Measurements from ENCODE around the gene ZNF75A. TPM values are rescaled to one million over a fixed set of nuclear protein-coding genes. Genes with fewer than 3 reads are reported as not detected.

Gene ZNF75A
- total RNA-seq, 4 donors from 2014 or later: 13.2 to 30.1 (median 20.4) TPM

DNA sequence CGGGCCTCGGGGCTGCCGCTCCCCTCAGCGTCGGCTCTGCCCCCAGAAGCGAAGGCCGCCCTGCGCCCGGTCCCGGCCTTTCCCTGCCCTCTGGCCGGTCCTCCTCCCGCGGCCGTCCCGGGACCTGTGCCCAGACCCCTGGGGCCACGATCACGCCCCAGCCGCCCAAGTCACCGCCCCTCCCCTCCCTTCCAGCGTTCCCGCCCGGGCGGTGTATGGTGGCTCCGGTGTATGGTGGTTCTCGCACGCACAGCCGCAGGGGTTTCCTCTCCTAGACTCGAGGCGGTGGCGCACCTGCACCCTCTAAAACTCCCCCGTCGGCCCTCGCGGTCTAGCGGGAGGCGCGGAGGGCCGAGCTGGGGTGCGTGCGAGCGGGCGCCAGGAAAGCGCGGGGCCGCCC is 10.1 kb upstream of the ZNF75A start:
- TF ChIP-seq, protein P1, sequence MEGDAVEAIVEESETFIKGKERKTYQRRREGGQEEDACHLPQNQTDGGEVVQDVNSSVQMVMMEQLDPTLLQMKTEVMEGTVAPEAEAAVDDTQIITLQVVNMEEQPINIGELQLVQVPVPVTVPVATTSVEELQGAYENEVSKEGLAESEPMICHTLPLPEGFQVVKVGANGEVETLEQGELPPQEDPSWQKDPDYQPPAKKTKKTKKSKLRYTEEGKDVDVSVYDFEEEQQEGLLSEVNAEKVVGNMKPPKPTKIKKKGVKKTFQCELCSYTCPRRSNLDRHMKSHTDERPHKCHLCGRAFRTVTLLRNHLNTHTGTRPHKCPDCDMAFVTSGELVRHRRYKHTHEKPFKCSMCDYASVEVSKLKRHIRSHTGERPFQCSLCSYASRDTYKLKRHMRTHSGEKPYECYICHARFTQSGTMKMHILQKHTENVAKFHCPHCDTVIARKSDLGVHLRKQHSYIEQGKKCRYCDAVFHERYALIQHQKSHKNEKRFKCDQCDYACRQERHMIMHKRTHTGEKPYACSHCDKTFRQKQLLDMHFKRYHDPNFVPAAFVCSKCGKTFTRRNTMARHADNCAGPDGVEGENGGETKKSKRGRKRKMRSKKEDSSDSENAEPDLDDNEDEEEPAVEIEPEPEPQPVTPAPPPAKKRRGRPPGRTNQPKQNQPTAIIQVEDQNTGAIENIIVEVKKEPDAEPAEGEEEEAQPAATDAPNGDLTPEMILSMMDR (IDR thresholded peaks at IDR 0.05): no peak
- ATAC-seq (ENCODE audit: low FRiP score): no peak
- DNase-seq (ENCODE audit: low spot score): no peak

GRCh38 chr16:3295783-3296182 is 9.5 kb upstream of the ZNF75A start:
- ATAC-seq (ENCODE audit: low FRiP score): no peak
- no peak for DNase-seq (ENCODE audit: low spot score)
- TF ChIP-seq, protein P1 (IDR thresholded peaks at IDR 0.05): no peak

DNA sequence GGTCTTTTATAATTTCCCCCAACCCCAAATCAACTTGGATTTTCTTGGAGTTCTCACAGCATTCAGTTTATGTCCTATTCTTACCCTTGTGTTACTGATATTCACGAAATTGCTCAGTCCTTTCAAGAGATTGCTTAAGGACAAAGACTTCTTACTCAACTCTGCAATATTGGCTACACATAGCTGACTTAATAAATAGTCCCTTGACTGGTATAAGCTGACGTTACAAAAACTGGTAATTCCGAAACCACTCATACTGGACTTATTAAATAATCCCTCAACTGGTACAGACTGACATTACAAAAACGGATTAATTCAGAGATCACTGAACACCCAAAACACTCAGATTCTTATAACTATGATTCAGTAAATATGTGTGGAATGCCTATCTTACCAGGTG is 927 bp upstream of the ZNF75A start:
- DNase-seq (ENCODE audit: low spot score): no peak
- TF ChIP-seq, protein P1 (IDR thresholded peaks at IDR 0.05): no peak
- no peak for ATAC-seq (ENCODE audit: low FRiP score)

- ATAC-seq (ENCODE audit: low FRiP score): no peak
- no peak for DNase-seq (ENCODE audit: low spot score)
- TF ChIP-seq, protein P1 (IDR thresholded peaks at IDR 0.05): no peak
Observed at GRCh38 chr16:3306078-3306477, 781 bp downstream of the ZNF75A start.

DNA sequence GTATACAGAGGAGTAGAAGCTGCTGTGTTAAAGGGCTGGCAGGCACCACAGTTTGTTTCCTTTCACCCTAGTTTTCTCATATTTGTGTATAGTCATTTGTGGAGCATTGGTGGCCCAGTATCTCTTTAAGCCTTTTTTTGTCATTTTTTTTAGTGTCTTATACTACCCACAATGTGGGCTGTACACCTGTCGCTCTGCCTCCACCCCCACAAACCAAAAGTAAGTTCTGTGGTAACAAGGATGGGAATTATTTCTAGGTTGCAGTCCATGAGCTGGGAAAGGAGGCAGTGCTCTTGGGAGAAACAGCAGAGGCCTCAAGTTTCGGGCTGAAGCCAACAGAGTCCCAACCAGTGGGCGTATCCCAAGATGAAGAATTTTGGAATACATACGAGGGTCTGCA is 6.2 kb downstream of the ZNF75A start:
- ATAC-seq (ENCODE audit: low FRiP score): no peak
- no peak for DNase-seq (ENCODE audit: low spot score)
- TF ChIP-seq, protein P1 (IDR thresholded peaks at IDR 0.05): no peak

DNA sequence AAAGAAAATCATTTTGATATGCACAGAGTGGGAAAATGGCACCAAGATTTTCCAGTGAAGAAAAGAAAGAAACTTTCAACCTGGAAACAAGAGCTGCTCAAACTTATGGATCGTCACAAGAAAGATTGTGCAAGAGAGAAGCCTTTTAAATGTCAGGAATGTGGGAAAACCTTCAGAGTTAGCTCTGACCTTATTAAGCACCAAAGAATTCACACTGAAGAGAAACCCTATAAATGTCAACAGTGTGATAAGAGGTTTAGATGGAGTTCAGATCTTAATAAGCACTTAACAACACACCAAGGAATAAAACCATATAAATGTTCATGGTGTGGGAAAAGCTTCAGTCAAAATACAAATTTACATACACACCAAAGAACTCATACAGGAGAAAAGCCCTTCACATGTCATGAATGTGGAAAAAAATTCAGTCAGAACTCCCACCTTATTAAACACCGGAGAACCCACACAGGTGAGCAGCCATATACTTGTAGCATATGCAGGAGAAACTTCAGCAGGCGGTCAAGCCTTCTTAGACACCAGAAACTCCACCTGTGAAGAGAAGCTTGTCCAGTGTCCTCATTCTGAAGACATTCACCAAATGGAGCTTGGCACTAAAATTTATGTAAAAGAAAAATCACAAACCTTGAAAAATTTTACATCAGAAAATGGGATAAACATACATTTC is 12.2 kb downstream of the ZNF75A start:
- DNase-seq (ENCODE audit: low spot score) (no peak), ATAC-seq (ENCODE audit: low FRiP score) (no peak)
- TF ChIP-seq, protein P1 (IDR thresholded peaks at IDR 0.05): no peak

GRCh38 chr16:3321816-3322215 is 16.5 kb downstream of the ZNF75A start:
- no peak for DNase-seq (ENCODE audit: low spot score)
- ATAC-seq (ENCODE audit: low FRiP score): no peak
- TF ChIP-seq, protein P1 (IDR thresholded peaks at IDR 0.05): no peak
